Mucosa of rectum (tissue), 2 donors: ENCODE data around the gene OR51M1.
"Not testable (repeated sequence)": the region's sequence is repeated elsewhere in the genome, so short reads cannot be mapped to it uniquely, and the experiment has no call there.

Experiments used
- H3K27ac ChIP-seq, 2 donors: one replicate each; pipeline ENCODE4 v1.7.0; 2013; ENCODE audit warnings: inconsistent platforms in 2 of 2, low read depth in 2 of 2, low read length in 2 of 2
- H3K27me3 ChIP-seq, 2 donors: one replicate each; pipeline ENCODE4 v1.7.0; 2013; ENCODE audit warnings: low read length in 2 of 2; ENCODE audit not compliant: control insufficient read depth in 2 of 2, insufficient read depth in 2 of 2
- H3K36me3 ChIP-seq, 2 donors: one replicate each; pipeline ENCODE4 v1.7.0; 2013; ENCODE audit warnings: low read length in 2 of 2; ENCODE audit not compliant: control insufficient read depth in 2 of 2, insufficient read depth in 2 of 2
- H3K4me1 ChIP-seq, 2 donors: one replicate each; pipeline ENCODE4 v1.7.0; 2013; ENCODE audit warnings: low read length in 2 of 2, mild to moderate bottlenecking in 1 of 2; ENCODE audit not compliant: control insufficient read depth in 2 of 2, insufficient read depth in 2 of 2
- H3K4me3 ChIP-seq, 2 donors: one replicate each; pipeline ENCODE4 v1.7.0; 2013; ENCODE audit warnings: low read length in 2 of 2
- H3K9ac ChIP-seq, 2 donors: one replicate each; pipeline ENCODE4 v1.7.0; 2013; ENCODE audit warnings: low read length in 2 of 2, low read depth in 1 of 2, mild to moderate bottlenecking in 1 of 2
- H3K9me3 ChIP-seq, 2 donors: one replicate each; pipeline ENCODE4 v1.7.0; 2013; ENCODE audit warnings: low read length in 2 of 2; ENCODE audit not compliant: control insufficient read depth in 2 of 2
- donor health status: healthy.
- donor health status: Normal muscosa, but diverticular disease.

The OR51M1 gene

DNA sequence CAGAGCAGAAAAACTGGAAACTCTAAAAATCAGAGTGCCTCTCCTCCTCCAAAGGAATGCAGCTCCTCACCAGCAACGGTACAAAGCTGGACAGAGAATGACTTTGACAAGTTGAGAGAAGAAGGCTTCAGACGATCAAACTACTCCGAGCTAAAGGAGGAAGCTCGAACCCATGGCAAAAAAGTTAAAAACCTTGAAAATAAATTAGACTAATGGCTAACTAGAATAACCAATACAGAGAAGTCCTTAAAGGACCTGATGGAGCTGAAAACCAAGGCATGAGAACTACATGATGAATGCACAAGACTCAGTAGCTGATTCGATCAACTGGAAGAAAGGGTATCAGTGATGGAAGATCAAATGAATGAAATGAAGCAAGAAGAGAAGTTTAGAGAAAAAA is 27.6 kb upstream of the OR51M1 start:
- H3K27me3 ChIP-seq, H3K4me1 ChIP-seq: not testable (repeated sequence)

GRCh38 chr11:5362017-5362625 is 21.5 kb upstream of the OR51M1 start:
- Histone ChIP-seq H3K9me3 (no peaks in the 10 kb centered on the region), H3K9ac (no peak overlapping the region), H3K36me3 (no peaks in the 10 kb centered on the region), H3K4me1 (no peaks in the 10 kb centered on the region), H3K27me3 (no peaks in the 10 kb centered on the region), H3K27ac (no peak overlapping the region), H3K4me3 (no peak overlapping the region)

More for the DNA sequence above, 27.6 kb upstream of the OR51M1 start:
- not testable (repeated sequence) for H3K9ac ChIP-seq, H3K9me3 ChIP-seq, H3K4me3 ChIP-seq, H3K27ac ChIP-seq, H3K36me3 ChIP-seq

DNA sequence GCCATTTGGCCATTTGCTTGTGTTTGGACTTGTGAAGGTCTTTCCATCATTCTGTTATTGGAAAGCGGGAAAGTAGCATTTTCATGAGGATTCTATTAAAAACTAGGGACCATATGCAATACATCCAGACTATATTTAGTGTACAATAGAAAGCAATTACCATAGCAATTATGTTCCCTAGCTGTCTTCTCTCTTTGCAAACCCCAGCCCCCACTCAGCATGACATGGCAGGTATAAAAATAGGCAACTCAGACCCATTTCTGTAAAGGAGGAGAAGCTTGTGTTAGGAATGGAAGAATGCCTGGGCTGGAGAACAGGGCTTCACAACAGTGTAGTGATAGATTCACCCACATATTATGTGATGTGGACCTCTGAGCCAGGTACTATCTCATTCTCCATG is 19.9 kb upstream of the OR51M1 start:
- Histone ChIP-seq H3K9me3 (no peaks in the 10 kb centered on the region), H3K4me1 (no peaks in the 10 kb centered on the region), H3K27me3 (no peaks in the 10 kb centered on the region), H3K9ac (no peak overlapping the region), H3K27ac (no peak overlapping the region), H3K36me3 (no peaks in the 10 kb centered on the region), H3K4me3 (no peak overlapping the region)

DNA sequence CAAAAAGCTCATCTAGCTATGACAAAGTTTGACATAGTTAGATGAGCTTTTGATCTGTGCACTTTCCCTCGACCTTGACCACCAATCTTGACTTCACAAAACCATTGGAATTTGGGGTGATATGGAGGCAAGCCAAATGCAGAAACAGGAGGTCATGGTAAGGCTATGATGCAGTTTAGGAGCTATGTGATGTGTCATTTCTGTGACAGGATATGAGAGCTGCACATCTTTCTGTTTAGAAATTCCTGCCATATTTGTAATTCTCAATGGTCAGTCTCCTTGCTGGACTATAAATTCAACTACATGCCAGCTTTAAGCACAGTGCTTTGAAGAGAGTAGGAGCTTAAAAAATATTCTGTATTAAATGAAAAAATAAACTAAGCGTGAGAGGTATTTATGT is 19.4 kb upstream of the OR51M1 start:
- H3K27me3 ChIP-seq: no peaks in the 10 kb centered on the region
- no peaks in the 10 kb centered on the region for H3K9me3 ChIP-seq

DNA sequence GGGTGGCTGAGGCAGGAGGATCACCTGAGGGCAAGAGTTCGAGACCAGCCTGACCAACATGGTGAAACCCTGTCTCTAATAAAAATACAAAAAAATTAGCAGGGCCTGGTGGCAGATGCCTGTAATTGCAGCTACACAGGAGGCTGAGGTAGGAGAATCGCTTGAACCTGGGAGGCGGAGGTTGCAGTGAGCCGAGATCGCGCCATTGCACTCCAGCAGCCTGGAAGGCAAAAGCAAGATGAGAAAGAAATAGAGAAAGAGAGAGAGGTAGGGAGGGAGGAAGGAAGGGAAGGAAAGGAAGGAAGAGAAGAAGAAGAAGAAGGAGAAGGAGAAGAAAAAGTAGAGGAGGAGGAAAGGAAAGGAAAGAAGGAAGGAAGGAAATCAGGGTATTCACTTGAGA is 17.2 kb upstream of the OR51M1 start:
- not testable (repeated sequence) for H3K27ac ChIP-seq, H3K4me3 ChIP-seq, H3K9me3 ChIP-seq, H3K4me1 ChIP-seq, H3K36me3 ChIP-seq, H3K27me3 ChIP-seq, H3K9ac ChIP-seq

More for the DNA sequence above, 19.4 kb upstream of the OR51M1 start:
- Histone ChIP-seq H3K4me1 (no peaks in the 10 kb centered on the region), H3K9ac (no peak overlapping the region), H3K36me3 (no peaks in the 10 kb centered on the region), H3K27ac (no peak overlapping the region), H3K4me3 (no peak overlapping the region)

DNA sequence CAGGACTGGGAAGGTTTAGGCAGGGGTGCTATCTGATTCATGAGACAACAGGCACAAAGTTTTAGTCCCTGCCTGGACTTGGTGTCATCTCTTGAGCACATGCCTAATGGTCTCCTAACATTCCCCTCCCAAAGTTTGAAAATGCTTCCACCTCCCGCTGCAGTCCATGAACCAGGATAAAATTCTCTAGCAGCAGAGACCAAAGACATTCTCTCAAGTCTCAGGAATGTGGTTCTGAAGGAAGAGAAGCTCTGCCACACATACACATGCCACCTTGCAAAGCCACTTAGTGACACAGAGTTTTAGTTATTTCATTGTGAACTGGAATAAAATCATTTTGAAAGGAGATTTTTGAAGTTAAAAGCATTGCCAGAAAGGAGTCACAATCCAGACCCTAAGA is 16.8 kb upstream of the OR51M1 start:
- no peaks in the 10 kb centered on the region for H3K9me3 ChIP-seq
- no peaks in the 10 kb centered on the region for H3K27me3 ChIP-seq
- no peaks in the 10 kb centered on the region for H3K4me1 ChIP-seq
- no peak overlapping the region for H3K27ac ChIP-seq
- H3K4me3 ChIP-seq: no peak overlapping the region
- no peaks in the 10 kb centered on the region for H3K36me3 ChIP-seq
- H3K9ac ChIP-seq: no peak overlapping the region

GRCh38 chr11:5367448-5368074 is 16.1 kb upstream of the OR51M1 start:
- Histone ChIP-seq H3K4me1 (no peaks in the 10 kb centered on the region), H3K27ac (no peak overlapping the region), H3K9ac (no peak overlapping the region), H3K27me3 (no peaks in the 10 kb centered on the region), H3K4me3 (no peak overlapping the region), H3K9me3 (no peaks in the 10 kb centered on the region), H3K36me3 (no peaks in the 10 kb centered on the region)

- no peaks in the 10 kb centered on the region for H3K27me3 ChIP-seq
- no peaks in the 10 kb centered on the region for H3K4me1 ChIP-seq
- no peaks in the 10 kb centered on the region for H3K9me3 ChIP-seq
- no peaks in the 10 kb centered on the region for H3K36me3 ChIP-seq
- H3K9ac ChIP-seq: no peak overlapping the region
- no peak overlapping the region for H3K27ac ChIP-seq
- H3K4me3 ChIP-seq: no peak overlapping the region
Measured at GRCh38 chr11:5368502-5369043, 15.0 kb upstream of the OR51M1 start.

- Histone ChIP-seq H3K9me3 (no peaks in the 10 kb centered on the region), H3K36me3 (no peaks in the 10 kb centered on the region), H3K4me3 (no peak overlapping the region), H3K27me3 (no peaks in the 10 kb centered on the region), H3K4me1 (no peaks in the 10 kb centered on the region), H3K9ac (no peak overlapping the region), H3K27ac (no peak overlapping the region)
Measured at GRCh38 chr11:5369789-5370188, 13.8 kb upstream of the OR51M1 start.

DNA sequence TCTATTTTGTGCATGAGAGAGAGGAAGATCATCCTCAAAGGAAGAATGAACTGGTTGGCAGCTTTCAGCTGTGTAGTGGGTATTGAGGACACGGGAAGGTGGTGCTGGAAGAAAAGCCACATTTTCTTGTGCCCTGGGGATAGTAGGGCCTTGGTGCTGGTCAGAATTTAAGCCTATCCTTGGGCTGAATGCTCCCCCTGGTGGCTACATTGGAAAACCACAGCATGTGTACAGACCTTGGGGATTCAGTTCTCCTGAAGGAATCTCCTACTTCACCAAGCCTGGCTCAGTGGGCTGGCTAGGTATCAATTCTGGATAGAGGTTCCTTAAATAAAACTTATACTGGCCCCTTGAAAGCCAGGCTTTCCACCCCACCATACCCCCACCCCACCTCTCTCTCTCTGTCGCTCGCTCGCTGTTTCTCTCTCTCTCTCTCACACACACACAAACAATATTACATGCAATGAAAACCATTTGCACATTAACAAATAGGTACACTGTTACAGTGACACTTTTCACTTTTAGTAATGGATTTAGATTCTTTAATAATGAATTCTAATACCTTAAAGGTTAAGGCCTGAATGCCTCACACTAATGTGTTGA is 2.8 kb upstream of the OR51M1 start:
- no peaks in the 10 kb centered on the region for H3K9me3 ChIP-seq
- no peak overlapping the region for H3K4me3 ChIP-seq
- no peaks in the 10 kb centered on the region for H3K27me3 ChIP-seq
- no peaks in the 10 kb centered on the region for H3K36me3 ChIP-seq
- no peak overlapping the region for H3K9ac ChIP-seq
- no peaks in the 10 kb centered on the region for H3K4me1 ChIP-seq
- no peak overlapping the region for H3K27ac ChIP-seq
